DND-41 (cell line): ENCODE data around the gene SMPD4.

Experiments used
- CTCF ChIP-seq: IDR thresholded peaks from 2 replicates; pipeline ENCODE4 v1.5.1; 2012; ENCODE audit warnings: borderline replicate concordance, low read length, moderate library complexity, mild to moderate bottlenecking; ENCODE audit not compliant: poor library complexity, severe bottlenecking; ENCODE audit errors: extremely low read depth
- EZH2 ChIP-seq: IDR thresholded peaks from 3 replicates; pipeline ENCODE4 v1.6.1; 2012; ENCODE audit warnings: borderline replicate concordance, low read depth, mild to moderate bottlenecking, moderate library complexity, low read length, inconsistent platforms; ENCODE audit not compliant: severe bottlenecking

GRCh38 chr2:130181325-130181879, at the start of gene SMPD4:
- TF ChIP-seq CTCF (no peak), EZH2 (no peak)
